Uterus (tissue), 4 donors: ENCODE results near the gene TMEM121. TPM values are rescaled to one million over a fixed set of nuclear protein-coding genes. Genes with fewer than 3 reads are reported as not detected.
"Not testable (repeated sequence)": the region's sequence is repeated elsewhere in the genome, so short reads cannot be mapped to it uniquely, and the experiment has no call there.

Experiments
- DNase-seq, 2 donors: peaks; one replicate each; pipeline ENCODE4 v3.0.0-alpha.2; 2019 to 2020
- H3K27ac ChIP-seq, 2 donors: fragments of 200-600 bp; sonication (generic); 1 replicate in 1 of 2; 2 replicates in 1 of 2; pipeline ENCODE4 v1.5.1; 2016 to 2018
- H3K27me3 ChIP-seq, 2 donors: fragments of 200-600 bp; sonication (generic); one replicate each; pipeline ENCODE4 v1.5.1; 2018 to 2019; ENCODE audit warnings: control low read depth in 1 of 2
- H3K36me3 ChIP-seq, 2 donors: fragments of 200-600 bp; sonication (generic); one replicate each; pipeline ENCODE4 v1.5.1; 2019; ENCODE audit warnings: control low read depth in 1 of 2
- H3K4me1 ChIP-seq, 2 donors: fragments of 200-600 bp; sonication (generic); one replicate each; pipeline ENCODE4 v1.5.1; 2018 to 2019; ENCODE audit warnings: control low read depth in 1 of 2
- H3K4me3 ChIP-seq, 2 donors: fragments of 200-600 bp; sonication (generic); 1 replicate in 1 of 2; 2 replicates in 1 of 2; pipeline ENCODE4 v1.5.1; 2018 to 2019; ENCODE audit warnings: mild to moderate bottlenecking in 1 of 2
- H3K9me3 ChIP-seq, 2 donors: fragments of 200-600 bp; sonication (generic); one replicate each; pipeline ENCODE4 v1.5.1; 2019; ENCODE audit warnings: control low read depth in 1 of 2
- POLR2A ChIP-seq, 2 donors: fragments of 450-650 bp; IDR thresholded peaks; one replicate each; pipeline ENCODE4 v1.6.1; 2016; ENCODE audit warnings: antibody characterized with exemption in 2 of 2, mild to moderate bottlenecking in 1 of 2, moderate library complexity in 1 of 2
- intact Hi-C: fragments of 100-400 bp; cut with DNase I; formaldehyde crosslinking; loops from one replicate; pipeline ENCODE4 v1.15.1; 2023; ENCODE audit warnings: low total_unique reads
- total RNA-seq, 4 donors: library from RNA; depleted of rRNA in 3 of 4; stranded (reverse); fragments of >200 nt in 3 of 4; gene quantifications; one replicate each; pipeline versions ENCODE4 v1.1.0 to v1.2.4, GENCODE V29; 2014 to 2023
- TF ChIP-seq, protein P1 (sequence below), 4 experiments: fragments of 200-600 bp in 2 of 4; fragments of 450-650 bp in 2 of 4; sonication (generic) in 2 of 4; IDR thresholded peaks; one replicate each; pipeline ENCODE4 v1.5.1; 2016 to 2019; ENCODE audit warnings: antibody characterized with exemption in 4 of 4, mild to moderate bottlenecking in 2 of 4, moderate library complexity in 1 of 4
- donor health status: DM: yes; HTN: yes; CAD: no.

TMEM121 gene
- total RNA-seq, 4 donors from 2014 or later: 2.0 to 42.1 (median 7.7) TPM

DNA sequence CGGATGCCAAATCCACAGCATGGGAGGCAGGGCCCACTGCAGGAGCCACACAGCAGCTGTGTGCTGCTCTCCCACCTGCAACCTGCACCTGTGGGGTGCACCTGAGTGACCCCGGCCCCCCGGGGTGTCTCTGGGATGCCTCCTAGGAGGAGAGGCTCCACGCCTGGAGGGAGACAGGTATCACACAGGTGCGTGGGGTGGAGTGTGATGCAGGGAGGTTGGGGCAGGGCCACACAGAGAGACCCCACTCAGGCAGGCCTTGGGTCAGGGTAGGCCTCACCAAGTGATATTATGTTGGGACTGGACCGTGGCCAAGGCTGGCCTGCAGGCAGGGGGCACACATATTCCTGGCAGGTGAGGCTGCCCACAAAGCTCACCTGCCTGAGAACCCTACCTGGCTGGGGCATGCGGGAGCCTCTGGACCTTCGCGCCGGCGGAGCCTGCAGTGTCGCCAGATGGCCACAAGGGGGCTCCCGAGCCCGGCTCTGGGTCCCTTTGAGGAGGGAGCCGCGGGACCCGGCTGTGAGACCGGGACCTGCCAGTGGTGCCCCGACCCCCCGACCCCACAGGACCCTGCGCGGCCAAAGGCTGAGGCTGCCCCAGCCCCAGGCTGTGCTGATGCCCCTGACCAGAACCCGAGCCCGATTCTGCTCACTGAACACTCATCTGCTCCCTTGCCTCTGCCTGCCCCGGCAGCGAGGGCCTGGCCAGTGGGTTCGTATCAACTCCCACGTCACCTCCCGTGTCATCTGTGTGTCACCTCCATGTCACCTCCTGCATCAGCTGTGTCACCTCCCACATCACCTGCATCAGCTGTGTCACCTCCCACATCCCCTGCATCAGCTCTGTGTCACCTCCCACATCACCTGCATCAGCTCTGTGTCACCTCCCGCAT lies 11.4 kb downstream of the TMEM121 start:
- peak in 1 of 2 donors; percentile 53 for DNase-seq
- intact Hi-C loops: no loop called here
- Histone ChIP-seq H3K4me1 (no peaks in the 10 kb centered on the region), H3K4me3 (no peak overlapping the region), H3K36me3 (no peaks in the 10 kb centered on the region), H3K27ac (no peak overlapping the region), H3K27me3 (no peaks in the 10 kb centered on the region), H3K9me3 (no peaks in the 10 kb centered on the region)
- no peak for TF ChIP-seq POLR2A (IDR thresholded peaks at IDR 0.05)
- TF ChIP-seq, protein P1, sequence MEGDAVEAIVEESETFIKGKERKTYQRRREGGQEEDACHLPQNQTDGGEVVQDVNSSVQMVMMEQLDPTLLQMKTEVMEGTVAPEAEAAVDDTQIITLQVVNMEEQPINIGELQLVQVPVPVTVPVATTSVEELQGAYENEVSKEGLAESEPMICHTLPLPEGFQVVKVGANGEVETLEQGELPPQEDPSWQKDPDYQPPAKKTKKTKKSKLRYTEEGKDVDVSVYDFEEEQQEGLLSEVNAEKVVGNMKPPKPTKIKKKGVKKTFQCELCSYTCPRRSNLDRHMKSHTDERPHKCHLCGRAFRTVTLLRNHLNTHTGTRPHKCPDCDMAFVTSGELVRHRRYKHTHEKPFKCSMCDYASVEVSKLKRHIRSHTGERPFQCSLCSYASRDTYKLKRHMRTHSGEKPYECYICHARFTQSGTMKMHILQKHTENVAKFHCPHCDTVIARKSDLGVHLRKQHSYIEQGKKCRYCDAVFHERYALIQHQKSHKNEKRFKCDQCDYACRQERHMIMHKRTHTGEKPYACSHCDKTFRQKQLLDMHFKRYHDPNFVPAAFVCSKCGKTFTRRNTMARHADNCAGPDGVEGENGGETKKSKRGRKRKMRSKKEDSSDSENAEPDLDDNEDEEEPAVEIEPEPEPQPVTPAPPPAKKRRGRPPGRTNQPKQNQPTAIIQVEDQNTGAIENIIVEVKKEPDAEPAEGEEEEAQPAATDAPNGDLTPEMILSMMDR (IDR thresholded peaks at IDR 0.05): peak; percentile 70 to 94 (median 78)

DNA sequence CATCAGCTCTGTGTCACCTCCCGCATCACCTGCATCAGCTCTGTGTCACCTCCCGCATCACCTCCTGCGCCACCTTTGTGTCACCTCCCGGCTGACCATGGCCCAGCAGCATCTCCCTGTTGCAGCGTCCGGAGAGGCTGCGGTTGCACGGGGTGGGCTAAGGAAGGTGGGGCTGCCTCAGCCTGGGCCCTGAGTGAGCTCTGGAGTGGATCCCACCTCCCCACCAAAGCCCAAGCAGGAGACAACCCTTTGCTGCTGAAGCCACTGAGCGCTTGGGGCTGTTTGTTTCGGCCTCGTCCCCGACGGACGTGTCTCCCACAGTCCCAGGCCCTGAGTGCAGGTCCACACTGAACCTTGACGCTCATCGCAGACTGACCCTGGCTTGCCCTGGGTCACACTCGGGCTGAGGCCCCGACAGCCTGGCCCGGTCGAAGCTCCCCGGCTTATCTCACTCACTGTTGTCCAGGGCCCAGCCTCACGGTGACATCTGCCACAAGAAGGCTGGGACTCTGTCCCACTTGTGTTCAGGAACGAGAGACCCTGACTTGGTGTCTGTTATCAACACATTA lies 12.2 kb downstream of the TMEM121 start:
- intact Hi-C loops: no loop called here

DNA sequence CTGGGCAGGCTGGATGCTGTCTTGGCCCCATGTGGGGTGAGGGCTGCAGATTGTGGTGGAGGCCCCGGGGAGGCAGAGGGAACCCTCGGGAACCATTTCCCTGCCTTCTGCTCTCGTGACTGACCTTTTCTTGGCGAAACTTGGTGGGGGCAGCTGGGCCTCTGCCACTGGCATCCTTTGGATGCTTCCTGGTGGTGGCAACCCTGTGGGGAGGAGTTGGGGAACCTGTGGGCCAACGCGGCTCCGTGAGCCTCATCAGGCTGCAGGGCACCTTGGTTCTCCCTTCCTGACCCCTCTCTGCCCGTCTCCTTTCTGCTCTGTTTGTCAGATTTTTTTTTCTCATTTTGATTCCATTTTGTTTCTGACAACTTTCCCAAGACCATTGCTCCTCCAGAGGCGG lies 14.4 kb downstream of the TMEM121 start:
- H3K27ac ChIP-seq: no peak overlapping the region
- intact Hi-C loops: no loop called here
- no peak overlapping the region for H3K4me3 ChIP-seq
- DNase-seq: no peak
- H3K27me3 ChIP-seq: no peaks in the 10 kb centered on the region
- no peaks in the 10 kb centered on the region for H3K9me3 ChIP-seq
- H3K36me3 ChIP-seq: no peaks in the 10 kb centered on the region
- H3K4me1 ChIP-seq: no peaks in the 10 kb centered on the region
- TF ChIP-seq, protein P1 (IDR thresholded peaks at IDR 0.05): no peak
- no peak for TF ChIP-seq POLR2A (IDR thresholded peaks at IDR 0.05)

More for the DNA sequence above, 12.2 kb downstream of the TMEM121 start:
- H3K4me3 ChIP-seq: no peak overlapping the region
- H3K36me3 ChIP-seq: no peaks in the 10 kb centered on the region
- H3K27ac ChIP-seq: no peak overlapping the region
- H3K9me3 ChIP-seq: no peaks in the 10 kb centered on the region
- H3K27me3 ChIP-seq: no peaks in the 10 kb centered on the region
- no peak for TF ChIP-seq POLR2A (IDR thresholded peaks at IDR 0.05)
- TF ChIP-seq, protein P1 (IDR thresholded peaks at IDR 0.05): no peak
- no peak for DNase-seq
- H3K4me1 ChIP-seq: no peaks in the 10 kb centered on the region

DNA sequence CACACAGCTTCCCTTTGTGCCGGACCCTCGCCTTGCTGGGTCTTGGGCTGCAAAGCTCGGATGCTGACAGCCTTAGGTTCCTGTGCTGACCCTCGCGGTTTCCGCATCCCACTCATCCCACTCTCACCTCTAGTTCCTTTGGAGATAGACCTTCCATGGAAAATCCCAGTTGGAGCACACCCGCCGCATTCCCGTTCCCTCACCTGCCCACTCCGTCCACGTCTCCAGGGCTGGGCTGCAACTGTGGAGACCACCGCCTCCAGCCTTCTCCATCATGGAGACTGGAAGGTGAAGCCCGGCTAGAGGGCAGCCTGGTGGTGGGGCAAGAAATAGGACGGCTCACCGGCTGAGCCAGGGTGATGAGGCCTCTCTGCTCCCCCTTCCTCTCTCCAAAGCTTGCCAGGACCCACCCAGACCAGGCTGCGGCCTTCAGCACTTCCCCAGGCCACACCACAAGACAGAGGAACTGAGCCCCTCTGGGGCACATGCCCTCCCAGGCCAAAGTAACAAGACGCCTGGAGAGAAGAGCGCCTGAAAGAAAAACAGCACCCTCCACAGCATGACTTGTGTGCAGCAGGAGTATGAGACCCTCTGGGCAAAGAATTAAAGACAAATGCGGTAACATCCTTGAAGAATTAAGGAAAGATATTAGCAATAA lies 15.0 kb downstream of the TMEM121 start:
- no peak for DNase-seq
- Histone ChIP-seq H3K4me3 (no peak overlapping the region), H3K9me3 (no peaks in the 10 kb centered on the region), H3K27me3 (no peaks in the 10 kb centered on the region), H3K36me3 (no peaks in the 10 kb centered on the region), H3K27ac (no peak overlapping the region), H3K4me1 (no peaks in the 10 kb centered on the region)
- TF ChIP-seq POLR2A (IDR thresholded peaks at IDR 0.05): no peak
- TF ChIP-seq, protein P1 (IDR thresholded peaks at IDR 0.05): no peak
- intact Hi-C loops: no loop called here

DNA sequence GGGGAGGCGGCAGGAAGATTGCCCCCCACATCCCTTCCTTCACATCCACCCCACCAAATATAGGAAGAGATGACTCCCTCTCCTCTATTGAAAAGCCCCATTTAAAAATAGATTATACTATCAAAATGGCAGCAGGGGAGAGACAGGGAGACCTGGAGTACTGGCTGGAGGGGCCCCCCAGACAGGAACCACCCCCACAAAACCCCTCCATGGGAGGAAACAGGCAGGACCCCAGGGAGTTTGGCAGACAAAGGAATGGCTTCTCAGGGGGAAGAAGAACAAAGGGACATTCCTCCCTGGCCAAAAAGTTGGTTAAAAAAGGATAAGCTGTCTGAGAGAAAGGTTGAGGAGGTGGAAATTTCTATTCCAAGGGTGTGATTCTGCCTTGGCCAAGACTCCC lies 19.3 kb downstream of the TMEM121 start:
- intact Hi-C loops: not testable (repeated sequence)

DNA sequence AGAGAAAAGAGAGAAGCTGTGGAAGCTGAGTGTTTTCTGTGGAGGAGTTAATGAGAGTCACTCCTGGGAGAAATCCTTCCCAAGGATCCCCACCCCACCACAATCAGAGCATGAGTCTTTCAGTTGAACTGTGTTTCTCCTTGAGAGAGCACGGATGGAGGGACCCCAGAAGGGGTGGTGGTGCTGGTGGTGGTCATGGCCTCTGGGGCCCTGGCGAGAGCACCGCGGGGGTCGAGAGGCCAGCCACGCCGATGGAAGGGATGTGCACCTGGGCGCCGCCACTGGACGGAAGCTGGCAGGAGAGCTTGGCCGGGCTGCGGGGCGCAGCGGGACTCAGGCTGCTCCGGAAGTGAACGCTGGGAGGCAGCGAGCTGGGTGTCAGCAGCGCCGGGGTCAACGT lies 20.0 kb downstream of the TMEM121 start:
- intact Hi-C loops, H3K27ac ChIP-seq: not testable (repeated sequence)

More for the DNA sequence above, 19.3 kb downstream of the TMEM121 start:
- not testable (repeated sequence) for H3K27ac ChIP-seq, H3K4me3 ChIP-seq, DNase-seq, H3K27me3 ChIP-seq, H3K4me1 ChIP-seq, H3K36me3 ChIP-seq, H3K9me3 ChIP-seq

DNA sequence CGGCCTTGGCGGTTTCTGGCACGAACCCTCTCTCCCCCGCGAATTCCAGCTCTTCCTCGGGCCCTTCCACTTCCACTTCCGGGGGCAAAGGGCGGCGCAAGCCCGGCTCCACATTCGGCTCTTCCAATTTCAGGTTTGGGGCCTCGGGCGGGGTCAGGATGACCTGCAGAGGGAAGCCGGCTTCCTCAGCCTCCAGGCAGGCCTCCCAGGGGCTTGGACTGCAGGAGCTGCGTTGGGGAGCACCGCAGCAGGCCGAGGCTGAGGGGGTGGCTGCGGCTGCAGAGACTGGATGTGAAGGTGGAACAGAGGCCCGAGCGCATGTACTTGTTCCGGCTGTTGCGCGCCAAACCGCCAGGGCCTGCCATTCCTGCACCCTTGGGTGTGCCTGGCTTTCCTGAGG lies 20.7 kb downstream of the TMEM121 start:
- intact Hi-C loops, H3K4me1 ChIP-seq, H3K36me3 ChIP-seq, DNase-seq, H3K9me3 ChIP-seq, H3K27me3 ChIP-seq, H3K4me3 ChIP-seq, H3K27ac ChIP-seq: not testable (repeated sequence)

More for the DNA sequence above, 20.0 kb downstream of the TMEM121 start:
- H3K36me3 ChIP-seq, H3K27me3 ChIP-seq, DNase-seq, H3K4me3 ChIP-seq, H3K4me1 ChIP-seq, H3K9me3 ChIP-seq: not testable (repeated sequence)
